H1 (cell line): ENCODE measurements around the gene FLOT1. TPM values are rescaled to one million over a fixed set of nuclear protein-coding genes. Genes with fewer than 3 reads are reported as not detected.

Source experiments
- CTCF ChIA-PET: fragments of 300-600 bp; sonication (Branson Sonifier 250); formaldehyde crosslinking; loops from one replicate; lab custom pipeline; 2021; ENCODE audit not compliant: partially characterized antibody; lab: Charles Lee
- POLR2A ChIA-PET: fragments of 300-600 bp; sonication (Branson Sonifier 250); formaldehyde crosslinking; loops from one replicate; lab custom pipeline; 2021; ENCODE audit warnings: inconsistent platforms; ENCODE audit not compliant: partially characterized antibody; lab: Charles Lee
- DNase-seq, 2 experiments: peaks; one replicate each; pipeline versions ENCODE4 v3.0.0 to v3.0.0-alpha.2; 2010 to 2022; ENCODE audit warnings: low spot score in 2 of 2, low read depth in 1 of 2, mixed read lengths in 1 of 2
- FAIRE-seq: peaks from 2 replicates; lab custom pipeline; 2011; peaks lifted over from hg19 to GRCh38; lab: Jason Lieb, UNC
- H2AFZ ChIP-seq: 2 replicates; pipeline ENCODE4 v1.8.1; 2012; ENCODE audit warnings: low read length, inconsistent platforms
- H2AK5ac ChIP-seq: 2 replicates; pipeline ENCODE4 v1.6.1; 2013; ENCODE audit warnings: low read depth, low read length
- H2BK120ac ChIP-seq: replicated peaks from 2 replicates; pipeline ENCODE3; 2013; ENCODE audit warnings: low read depth, low read length, inconsistent platforms
- H2BK12ac ChIP-seq: 2 replicates; pipeline ENCODE4 v1.6.1; 2013; ENCODE audit warnings: low read depth, low read length
- H2BK15ac ChIP-seq: 2 replicates; pipeline ENCODE4 v1.6.1; 2013; ENCODE audit warnings: low read length
- H2BK20ac ChIP-seq: 2 replicates; pipeline ENCODE4 v1.6.1; 2013; ENCODE audit warnings: low read length
- H2BK5ac ChIP-seq: 2 replicates; pipeline ENCODE4 v1.6.1; 2013; ENCODE audit warnings: low read depth, low read length
- H3K14ac ChIP-seq: 2 replicates; pipeline ENCODE4 v1.6.1; 2013; ENCODE audit warnings: inconsistent platforms; ENCODE audit not compliant: insufficient read length
- H3K18ac ChIP-seq: 2 replicates; pipeline ENCODE4 v1.6.1; 2013; ENCODE audit warnings: low read length; ENCODE audit errors: extremely low read depth
- H3K23ac ChIP-seq: 2 replicates; pipeline ENCODE4 v1.6.1; 2013; ENCODE audit warnings: inconsistent platforms; ENCODE audit not compliant: insufficient read length
- H3K23me2 ChIP-seq: 2 replicates; pipeline ENCODE4 v1.6.1; 2013; ENCODE audit warnings: low read depth, low read length
- H3K27ac ChIP-seq: 2 replicates; pipeline ENCODE4 v1.6.1; 2011; ENCODE audit warnings: low read depth, low read length, inconsistent platforms
- H3K27me3 ChIP-seq, 4 experiments: replicated peaks in 1 of 4; 1 replicate in 1 of 4; 2 replicates in 3 of 4; pipeline versions ENCODE4 v1.6.1 to v1.8.1; 2011 to 2013; ENCODE audit warnings: low read length in 3 of 4, mild to moderate bottlenecking in 3 of 4, inconsistent platforms in 2 of 4, mixed read lengths in 2 of 4, moderate library complexity in 1 of 4; ENCODE audit not compliant: control insufficient read depth in 3 of 4, insufficient read depth in 3 of 4; ENCODE audit errors: extremely low read depth in 1 of 4
- H3K36me3 ChIP-seq, 4 experiments: 2 replicates each; pipeline versions ENCODE4 v1.6.1 to v1.8.1; 2011 to 2013; ENCODE audit warnings: mild to moderate bottlenecking in 4 of 4, low read length in 3 of 4, moderate library complexity in 2 of 4, control low read depth in 1 of 4, inconsistent platforms in 1 of 4; ENCODE audit not compliant: insufficient read depth in 4 of 4, control insufficient read depth in 2 of 4
- H3K4ac ChIP-seq: replicated peaks from 2 replicates; pipeline ENCODE3; 2013; ENCODE audit warnings: low read length, low read depth, mixed read lengths, inconsistent platforms; ENCODE audit not compliant: insufficient read length
- H3K4me1 ChIP-seq, 4 experiments: replicated peaks in 1 of 4; 1 replicate in 1 of 4; 2 replicates in 3 of 4; pipeline versions ENCODE4 v1.6.1 to v1.8.1; 2011 to 2013; ENCODE audit warnings: low read length in 3 of 4, inconsistent platforms in 2 of 4, mixed read lengths in 1 of 4; ENCODE audit not compliant: insufficient read depth in 4 of 4, control insufficient read depth in 3 of 4
- H3K4me2 ChIP-seq, 2 experiments: 2 replicates each; pipeline versions ENCODE4 v1.6.1 to v1.8.1; 2011 to 2013; ENCODE audit warnings: low read depth in 2 of 2, low read length in 2 of 2, control low read depth in 1 of 2, inconsistent platforms in 1 of 2, mild to moderate bottlenecking in 1 of 2; ENCODE audit not compliant: insufficient read depth in 1 of 2
- H3K4me3 ChIP-seq, 4 experiments: fragments of 200-600, 300-600 bp in 1 of 4; sonication (generic), shearing (Covaris generic), sonication (Bioruptor Twin) in 1 of 4; 2 replicates each; pipeline versions ENCODE4 v1.5.1 to v1.8.1; 2011 to 2016; ENCODE audit warnings: low read length in 4 of 4, low read depth in 3 of 4, control low read depth in 2 of 4, inconsistent platforms in 2 of 4, mild to moderate bottlenecking in 2 of 4, mixed read lengths in 1 of 4, moderate library complexity in 1 of 4; ENCODE audit not compliant: insufficient read depth in 2 of 4; ENCODE audit errors: extremely low read depth in 1 of 4
- H3K56ac ChIP-seq: replicated peaks from 2 replicates; pipeline ENCODE3; 2013; ENCODE audit warnings: low read depth, mild to moderate bottlenecking, mixed read lengths, low read length, inconsistent platforms; ENCODE audit not compliant: insufficient read length
- H3K79me1 ChIP-seq: 2 replicates; pipeline ENCODE4 v1.6.1; 2013; ENCODE audit warnings: low read depth, low read length, control low read depth
- H3K79me2 ChIP-seq, 2 experiments: 2 replicates each; pipeline versions ENCODE4 v1.6.1 to v1.8.1; 2012 to 2013; ENCODE audit warnings: low read length in 2 of 2, mild to moderate bottlenecking in 2 of 2, inconsistent platforms in 1 of 2; ENCODE audit not compliant: insufficient read depth in 2 of 2, control insufficient read depth in 1 of 2
- H3K9ac ChIP-seq, 4 experiments: replicated peaks in 1 of 4; 1 replicate in 1 of 4; 2 replicates in 3 of 4; pipeline versions ENCODE4 v1.6.1 to v1.8.1; 2011 to 2013; ENCODE audit warnings: low read depth in 3 of 4, low read length in 3 of 4, control low read depth in 2 of 4, mild to moderate bottlenecking in 2 of 4, moderate library complexity in 2 of 4, inconsistent platforms in 1 of 4; ENCODE audit errors: extremely low read depth in 1 of 4
- H3K9me3 ChIP-seq, 2 experiments: 2 replicates each; pipeline versions ENCODE4 v1.6.1 to v1.8.1; 2012 to 2013; ENCODE audit warnings: mild to moderate bottlenecking in 2 of 2, moderate library complexity in 2 of 2, control low read depth in 1 of 2, inconsistent platforms in 1 of 2, low read depth in 1 of 2, low read length in 1 of 2, mixed read lengths in 1 of 2; ENCODE audit not compliant: insufficient read depth in 2 of 2
- H4K20me1 ChIP-seq, 2 experiments: replicated peaks in 1 of 2; 2 replicates each; pipeline versions ENCODE3 to v1.8.1; 2011 to 2013; ENCODE audit warnings: inconsistent platforms in 2 of 2, low read length in 2 of 2, mild to moderate bottlenecking in 1 of 2; ENCODE audit not compliant: insufficient read depth in 2 of 2, control insufficient read depth in 1 of 2
- H4K5ac ChIP-seq: 2 replicates; pipeline ENCODE4 v1.6.1; 2013; ENCODE audit warnings: low read length, low read depth, mixed read lengths, inconsistent platforms; ENCODE audit not compliant: insufficient read length
- H4K8ac ChIP-seq: 2 replicates; pipeline ENCODE4 v1.8.0; 2013; ENCODE audit warnings: mild to moderate bottlenecking, moderate library complexity, low read length, inconsistent platforms; ENCODE audit not compliant: insufficient read depth; ENCODE audit errors: extremely low read depth
- H4K91ac ChIP-seq: replicated peaks from 2 replicates; pipeline ENCODE3; 2013; ENCODE audit warnings: low read length, mixed read lengths, inconsistent platforms; ENCODE audit not compliant: insufficient read length
- ASH2L ChIP-seq: fragments of 200-600, 300-600 bp; sonication (generic); IDR thresholded peaks from one replicate; pipeline ENCODE4 v1.7.1; 2017; ENCODE audit warnings: low read length
- CTBP2 ChIP-seq: IDR thresholded peaks from 2 replicates; pipeline ENCODE4 v1.7.0; 2011; ENCODE audit warnings: borderline replicate concordance, mild to moderate bottlenecking, moderate library complexity, mixed read lengths, low read length; ENCODE audit not compliant: insufficient read depth, insufficient read length
- EP300 ChIP-seq, 2 experiments: IDR thresholded peaks; 1 replicate in 1 of 2; 2 replicates in 1 of 2; pipeline ENCODE4 v1.6.1; 2011 to 2012; ENCODE audit warnings: low read depth in 2 of 2, low read length in 2 of 2, mild to moderate bottlenecking in 2 of 2, borderline replicate concordance in 1 of 2, inconsistent platforms in 1 of 2, moderate library complexity in 1 of 2
- JUND ChIP-seq: IDR thresholded peaks from 2 replicates; pipeline ENCODE4 v1.6.1; 2011; ENCODE audit warnings: mild to moderate bottlenecking, improper control_type of control experiment, low read length
- POLR2AphosphoS5 ChIP-seq: IDR thresholded peaks from 2 replicates; pipeline ENCODE4 v1.6.1; 2011; ENCODE audit warnings: low read depth, low read length
- RBBP5 ChIP-seq: IDR thresholded peaks from 2 replicates; pipeline ENCODE4 v1.7.1; 2012; ENCODE audit warnings: low read depth, mild to moderate bottlenecking, inconsistent platforms, low read length, moderate library complexity, borderline replicate concordance
- SIN3A ChIP-seq, 2 experiments: IDR thresholded peaks in 1 of 2; conservative IDR thresholded peaks in 1 of 2; 2 replicates each; pipeline ENCODE4 v1.6.1; 2011 to 2012; ENCODE audit warnings: low read length in 2 of 2, improper control_type of control experiment in 1 of 2, low read depth in 1 of 2, mild to moderate bottlenecking in 1 of 2
- SIX5 ChIP-seq: IDR thresholded peaks from 2 replicates; pipeline ENCODE4 v1.6.1; 2011; ENCODE audit warnings: mild to moderate bottlenecking, low read depth, low read length
- SP1 ChIP-seq: IDR thresholded peaks from 2 replicates; pipeline ENCODE4 v1.6.1; 2011; ENCODE audit warnings: low read depth, low read length
- TCF12 ChIP-seq: IDR thresholded peaks from 2 replicates; pipeline ENCODE4 v1.6.1; 2011; ENCODE audit warnings: low read depth, mild to moderate bottlenecking, low read length
- WGBS, 2 experiments: shearing (Covaris generic) in 1 of 2; methylation state at CpG; one replicate each; pipeline versions ENCODE4 v1.1.6 to v1.1.7; 2013 to 2015; ENCODE audit warnings: low lambda C conversion rate in 2 of 2, mixed read lengths in 2 of 2, inconsistent platforms in 1 of 2, low coverage in 1 of 2, missing lambda C conversion rate in 1 of 2; ENCODE audit not compliant: insufficient replicate concordance in 2 of 2, insufficient coverage in 1 of 2, insufficient read length in 1 of 2; ENCODE audit errors: extremely low coverage in 1 of 2, missing lambda C conversion rate in 1 of 2; 5-methylcytosine and 5-hydroxymethylcytosine counted together
- polyA plus RNA-seq, 7 experiments: library from polyadenylated mRNA; depleted of rRNA in 3 of 7; stranded (reverse) in 5 of 7; unstranded in 2 of 7; fragments of >200 nt in 5 of 7; fragments of 200-250 nt in 2 of 7; gene quantifications; 1 replicate in 5 of 7; 2 replicates in 1 of 7; 4 replicates in 1 of 7; pipeline versions ENCODE4 v1.2.1 to v1.2.3, GENCODE V29; 2011 to 2013; ENCODE audit warnings: missing spikeins in 2 of 7, mixed read lengths in 2 of 7
- total RNA-seq: library from RNA; stranded (reverse); fragmentation: NEBNext Ultra II Directional; extraction: Animal tissue kit (Norgen Biotek cat#: 25700); gene quantifications from 2 replicates; pipeline ENCODE4 v1.2.1, GENCODE V29; 2021

FLOT1 gene
- total and polyA plus RNA-seq, 2 of the 8 experiments (the other 6 are each of a cell fraction or from before 2014, with no cell fraction given): 87.5 to 88.1 TPM

- Histone ChIP-seq H3K56ac (peak overlapping the region; percentile 79), H2BK20ac (no peak overlapping the region), H2BK15ac (no peak overlapping the region), H3K4me1 (peaks cover 7 to 49% (median 32%) of the 10 kb centered on the region in 4 experiments), H3K79me2 (peaks cover 0 to 16% of the 10 kb centered on the region in 2 experiments; a peak in 3 of 4 replicates), H3K4me3 (peak overlapping the region; percentile 49 to 97 (median 80)), H3K23ac (no peak overlapping the region), H2AFZ (no peak overlapping the region), H3K79me1 (peaks cover 4% of the 10 kb centered on the region; the same call in 1 of the 2 replicates), H3K9ac (peak overlapping the region in 3 of 4 experiments; percentile 39 to 51 (median 50); a peak in 4 of 7 replicates), H3K4me2 (peak overlapping the region; percentile 96 to 98), H4K20me1 (peaks cover 3% of the 10 kb centered on the region in 2 experiments), H3K36me3 (no peaks in the 10 kb centered on the region; a peak in 1 of 8 replicates), H3K27me3 (no peaks in the 10 kb centered on the region), H3K9me3 (no peaks in the 10 kb centered on the region), H2AK5ac (no peak overlapping the region), H3K23me2 (peaks cover 15% of the 10 kb centered on the region), H3K4ac (peak overlapping the region; percentile 75), H2BK5ac (peak overlapping the region; percentile 78; the same call in 1 of the 2 replicates), H3K27ac (peak overlapping the region; percentile 35; the same call in 1 of the 2 replicates), H2BK120ac (no peak overlapping the region), H4K5ac (peak overlapping the region; percentile 75), H4K91ac (peak overlapping the region; percentile 52), H3K18ac (peak overlapping the region; percentile 93), H4K8ac (peak overlapping the region; percentile 31), H2BK12ac (0 out of 2 replicates have a peak overlapping the region, but pooled peaks have one; percentile 39), H3K14ac (no peak overlapping the region)
- WGBS, 2 experiments: 3% methylated on average over 38 of the region's 52 CpGs; no CpG with 5 or more reads in 1 of the 2 experiments
- FAIRE-seq: no peak
- ChIA-PET CTCF (interaction anchor here (0.8 to 3.7 kb wide), 5 partner anchors 9 to 416 kb away, joined by 3 to 28 read pairs (median 14); no protein-coding TSS in a partner anchor), POLR2A (interaction anchor here (1.1 to 26.7 kb wide), 9 partner anchors 10 to 77 kb away, joined by 3 to 732 read pairs (median 6); partner anchors contain the start of genes FLOT1, IER3, MDC1 and MRPS18B)
- peak in 1 of 2 experiments; percentile 92 for DNase-seq
- peak; percentile 22 for TF ChIP-seq ASH2L
- no peak for TF ChIP-seq SIX5
- 0 out of 2 replicates have a peak, but pooled peaks have one; percentile 57 for TF ChIP-seq SP1
- TF ChIP-seq CTBP2: peak; percentile 83
- peak; percentile 74 to 93; a peak in 3 of 4 replicates for TF ChIP-seq SIN3A (conservative IDR thresholded peaks at IDR 0.05 in 1 of 2, IDR thresholded peaks at IDR 0.05 in 1 of 2; ENCODE audit: low read depth in 1 of 2, low read length in 2 of 2)
- TF ChIP-seq EP300 (IDR thresholded peaks at IDR 0.05; ENCODE audit: borderline replicate concordance in 1 of 2, low read depth in 2 of 2, low read length in 2 of 2): peak in 1 of 2 experiments; percentile 94; a peak in 1 of 3 replicates
- TF ChIP-seq RBBP5: peak; percentile 73; the same call in 1 of the 2 replicates
- 0 out of 2 replicates have a peak, but pooled peaks have one; percentile 4 for TF ChIP-seq TCF12
- TF ChIP-seq POLR2AphosphoS5: peak; percentile 27; the same call in 1 of the 2 replicates
- TF ChIP-seq JUND: no peak
Measured at GRCh38 chr6:30686908-30687658, 55.4 kb downstream of the FLOT1 start.
